ENCODE measurements around the gene NPY1R.

NPY1R gene

DNA sequence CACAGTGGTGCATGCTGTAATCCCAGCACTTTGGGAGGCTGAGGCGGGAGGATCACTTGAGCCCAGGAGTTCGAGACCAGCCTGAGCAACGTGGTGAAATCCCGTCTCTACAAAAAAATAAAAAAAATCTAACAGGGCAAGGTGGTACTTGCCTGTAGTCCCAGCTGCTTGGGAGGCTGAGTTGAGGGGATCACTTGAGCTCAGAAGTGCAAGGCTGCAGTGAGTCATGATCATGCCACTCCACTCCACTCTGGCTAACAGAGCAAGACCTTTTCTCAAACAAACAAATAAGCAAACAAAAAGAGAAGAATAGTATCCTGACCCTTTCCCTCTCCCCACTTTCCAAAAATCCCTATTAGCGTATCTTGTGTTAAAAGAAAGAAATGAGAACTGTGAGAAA is 52.7 kb downstream of the NPY1R start:
- no peak overlapping the region for H2AFZ ChIP-seq (ENCODE audit: low read length, unreplicated experiment)
- H3K4me1 ChIP-seq (ENCODE audit: control insufficient read depth, insufficient read depth, low read length, unreplicated experiment): no peaks in the 10 kb centered on the region
- H3K27ac ChIP-seq (ENCODE audit: low read depth, low read length): no peak overlapping the region
- peaks cover 6% of the 10 kb centered on the region; the same call in 1 of the 2 replicates for H3K27me3 ChIP-seq (ENCODE audit: insufficient read depth, low read length)
- H3K4me3 ChIP-seq (ENCODE audit: low read depth, low read length): no peak overlapping the region
- H3K79me2 ChIP-seq (ENCODE audit: control insufficient read depth, insufficient read depth, low read length, unreplicated experiment): no peaks in the 10 kb centered on the region
- no peaks in the 10 kb centered on the region for H3K36me3 ChIP-seq (ENCODE audit: insufficient read depth, low read length)

DNA sequence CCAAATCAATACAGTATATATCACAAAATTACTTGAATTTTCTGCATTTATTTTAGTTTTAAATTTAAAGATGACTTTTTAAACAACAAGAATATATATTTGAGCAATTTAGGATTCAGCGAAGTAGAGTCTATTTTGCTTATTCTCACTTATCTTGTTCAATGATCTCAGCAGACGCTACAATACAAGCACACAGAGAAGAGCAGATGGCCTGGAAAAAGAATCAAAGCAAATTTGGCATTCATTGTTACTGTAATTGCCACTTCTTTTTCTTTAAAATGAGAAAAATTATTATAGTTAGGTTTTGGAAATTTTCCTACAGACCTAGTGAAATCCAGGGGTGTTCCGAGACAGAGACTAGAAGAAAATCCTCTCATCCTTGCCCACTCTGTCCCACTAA is 57.5 kb downstream of the NPY1R start:
- no peaks in the 10 kb centered on the region for H3K4me1 ChIP-seq (ENCODE audit: control insufficient read depth, insufficient read depth, low read length, unreplicated experiment)
- H3K4me3 ChIP-seq (ENCODE audit: low read depth, low read length): no peak overlapping the region
- H3K27ac ChIP-seq (ENCODE audit: low read depth, low read length): no peak overlapping the region
- peaks cover 6% of the 10 kb centered on the region; the same call in 1 of the 2 replicates for H3K27me3 ChIP-seq (ENCODE audit: insufficient read depth, low read length)
- H3K36me3 ChIP-seq (ENCODE audit: insufficient read depth, low read length): no peaks in the 10 kb centered on the region
- H2AFZ ChIP-seq (ENCODE audit: low read length, unreplicated experiment): no peak overlapping the region
- H3K79me2 ChIP-seq (ENCODE audit: control insufficient read depth, insufficient read depth, low read length, unreplicated experiment): no peaks in the 10 kb centered on the region
